HG03280 (cell line): ENCODE measurements around the gene PHLDA1.

Experiments used
- ATAC-seq: cut with Tn5 transposase; IDR thresholded peaks from one replicate; pipeline ENCODE4 v1.9.1; 2021; ENCODE audit warnings: mild to moderate bottlenecking, moderate library complexity; ENCODE audit not compliant: unreplicated experiment

PHLDA1 gene

DNA sequence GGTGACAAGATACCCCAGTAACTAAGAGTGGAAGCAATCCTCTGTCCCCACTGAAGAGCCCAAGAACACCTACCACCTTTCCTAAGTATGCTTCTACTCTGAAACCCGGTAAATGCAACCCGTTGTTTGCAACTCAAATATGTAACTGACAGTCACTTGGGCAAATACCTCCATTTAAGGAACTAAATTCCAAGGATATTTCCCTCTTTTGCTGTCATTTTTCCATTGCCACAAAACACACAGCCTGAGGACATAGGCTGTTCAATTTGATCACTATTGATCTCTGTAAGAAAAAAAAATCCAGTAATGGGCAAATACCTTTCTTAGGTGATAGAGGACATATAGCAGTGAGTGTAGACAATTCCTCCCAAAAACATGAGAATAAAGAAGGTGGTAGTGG, 6.6 kb upstream of the PHLDA1 start:
- ATAC-seq, result no peak

DNA sequence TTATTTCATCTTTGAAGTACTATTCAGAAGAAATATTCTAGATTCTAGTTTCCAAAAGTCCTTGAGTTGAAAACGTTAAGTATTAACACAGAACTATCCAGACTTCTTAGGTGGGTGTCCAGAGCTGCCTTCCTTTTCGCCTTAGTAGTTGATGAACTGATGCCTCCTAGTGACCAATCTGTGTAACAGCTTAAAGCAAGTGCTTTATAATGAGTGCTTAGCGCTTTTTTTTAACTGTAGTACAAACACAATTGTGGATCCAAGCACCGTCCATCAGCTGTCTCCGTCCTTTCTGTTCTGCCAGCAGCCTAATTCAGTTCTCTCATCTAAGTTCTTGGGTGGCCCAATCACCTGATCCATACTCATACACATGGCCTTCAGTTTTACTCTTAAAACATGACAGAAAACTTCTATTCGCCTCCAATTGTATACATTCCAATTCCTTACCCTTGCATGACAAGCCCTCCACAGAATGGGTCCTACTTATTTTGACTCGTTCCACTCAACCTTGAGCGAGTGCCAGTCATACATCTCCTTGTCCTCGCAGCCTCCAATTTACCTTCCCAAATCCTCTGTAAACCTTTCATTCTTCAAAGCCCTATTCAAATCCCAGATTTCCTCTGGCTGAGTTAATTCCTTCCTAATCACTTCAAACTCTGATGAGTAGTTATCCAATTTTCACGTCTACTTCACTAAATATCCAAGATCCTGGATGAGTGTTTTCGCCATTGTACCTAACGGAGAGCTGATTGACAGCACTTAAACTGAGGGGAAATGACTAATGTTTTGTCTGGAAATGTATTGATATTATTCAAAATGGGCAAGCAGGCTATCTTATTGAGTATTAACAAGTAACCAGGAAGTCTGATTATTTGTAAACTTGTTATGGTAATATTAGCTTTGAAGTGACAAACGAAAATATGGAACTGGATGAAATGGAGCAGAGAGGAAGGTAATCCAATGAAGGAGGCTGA, 5.8 kb upstream of the PHLDA1 start:
- peak; percentile 80 for ATAC-seq

DNA sequence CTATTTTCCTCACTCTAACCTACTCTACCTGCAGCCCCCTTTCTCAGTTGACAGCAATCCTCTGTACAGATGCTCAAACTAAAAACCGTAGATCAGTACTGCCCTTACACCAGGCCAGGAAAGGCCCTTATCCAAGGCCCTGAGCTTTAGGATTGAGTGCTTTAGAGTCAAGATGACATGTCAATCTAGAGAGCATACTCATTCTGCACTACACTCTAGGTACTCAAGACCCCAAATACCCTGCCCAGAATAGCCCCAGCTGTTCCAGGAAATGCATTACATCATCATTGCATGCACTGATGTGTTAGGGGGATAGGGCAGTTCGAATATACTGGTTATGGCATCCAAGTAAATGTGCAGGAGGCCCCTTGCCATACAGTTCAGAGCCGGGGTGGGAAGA, 3.5 kb upstream of the PHLDA1 start:
- no peak for ATAC-seq

DNA sequence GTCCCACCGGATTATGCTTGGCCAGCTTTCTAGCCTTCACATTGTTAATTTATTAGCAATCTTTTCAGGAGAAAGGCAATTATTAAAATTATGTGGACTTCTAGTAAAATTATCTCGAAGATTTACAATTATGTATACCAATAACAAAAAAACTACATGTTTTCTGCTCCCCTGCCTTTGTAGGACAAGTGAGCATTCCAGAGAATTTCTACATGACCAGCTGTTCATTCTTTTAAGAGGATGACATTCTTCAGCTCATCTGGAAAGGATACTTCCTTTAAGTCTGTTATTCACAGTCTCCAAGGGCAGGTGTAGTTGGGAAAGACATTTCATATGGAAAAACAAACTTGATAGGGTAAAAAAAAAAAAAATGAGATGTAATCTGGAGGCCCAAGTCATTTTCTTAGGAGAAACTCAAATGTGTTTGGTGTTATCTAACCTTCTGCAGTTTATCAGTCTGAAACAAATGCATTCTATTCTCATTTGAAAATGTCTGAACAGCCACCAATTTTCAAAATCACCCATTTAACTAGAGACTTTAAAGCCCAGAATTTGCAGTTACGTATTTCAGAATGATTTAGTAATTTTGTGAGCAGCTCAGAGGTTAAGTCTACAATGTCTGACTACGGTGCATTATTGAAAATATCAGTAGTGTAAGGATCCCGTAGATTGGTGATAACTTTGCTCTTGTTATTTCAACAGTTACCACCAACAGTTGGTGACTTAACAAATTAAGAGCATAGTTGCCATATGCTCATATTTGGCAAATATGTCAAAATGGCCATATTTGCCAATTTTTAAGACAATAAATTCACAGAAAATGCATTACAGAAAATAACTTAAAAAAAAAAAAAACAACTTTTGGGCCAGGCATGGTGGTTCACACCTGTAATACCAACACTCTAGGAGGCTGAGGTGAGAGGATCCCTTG, 1.8 kb upstream of the PHLDA1 start:
- no peak for ATAC-seq

DNA sequence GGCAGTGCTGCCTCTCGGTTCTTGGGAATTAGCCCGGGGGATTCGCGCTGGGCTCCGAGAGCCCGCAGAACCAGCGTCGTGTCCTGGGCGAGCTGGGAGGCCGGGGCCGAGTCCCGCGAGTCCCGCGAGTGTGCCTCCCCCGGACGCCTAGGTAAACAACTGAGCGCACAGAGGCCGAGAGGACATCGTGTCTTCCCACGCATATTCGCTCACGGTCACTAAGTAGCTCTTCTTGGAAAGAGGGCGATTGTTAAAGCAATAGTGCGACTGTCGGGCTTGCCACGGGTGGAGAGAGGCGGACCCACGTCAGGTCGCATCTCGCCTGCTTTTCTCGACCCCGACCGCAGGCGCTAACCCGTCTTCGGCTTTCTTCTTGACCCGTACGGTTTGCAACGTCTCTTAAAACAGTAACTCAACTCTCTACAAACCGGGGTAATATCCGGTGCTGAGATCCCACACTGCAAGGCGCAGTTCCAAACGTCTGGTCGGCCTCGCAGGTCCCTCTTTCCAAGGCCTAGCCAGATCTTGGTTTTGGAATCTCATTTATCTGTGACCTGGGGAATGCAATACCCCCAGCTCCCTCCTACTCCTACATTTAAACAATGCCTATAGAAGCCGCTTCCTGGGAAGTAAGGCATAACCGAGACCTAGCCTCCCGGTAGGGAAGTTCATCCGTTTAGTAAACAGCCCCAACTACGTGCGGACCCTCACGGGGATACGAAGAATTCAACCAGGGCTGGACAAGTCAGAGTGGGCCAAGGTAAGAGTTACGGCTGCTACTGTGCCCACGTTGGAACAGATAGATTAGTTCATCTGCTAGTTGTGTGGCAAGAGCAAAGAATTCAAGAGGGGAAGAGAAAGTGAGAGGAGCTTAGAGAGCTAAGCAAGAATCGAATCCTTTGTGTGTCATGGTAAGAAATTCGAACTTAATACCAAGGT, 736 bp upstream of the PHLDA1 start:
- ATAC-seq, result peak; percentile 33

DNA sequence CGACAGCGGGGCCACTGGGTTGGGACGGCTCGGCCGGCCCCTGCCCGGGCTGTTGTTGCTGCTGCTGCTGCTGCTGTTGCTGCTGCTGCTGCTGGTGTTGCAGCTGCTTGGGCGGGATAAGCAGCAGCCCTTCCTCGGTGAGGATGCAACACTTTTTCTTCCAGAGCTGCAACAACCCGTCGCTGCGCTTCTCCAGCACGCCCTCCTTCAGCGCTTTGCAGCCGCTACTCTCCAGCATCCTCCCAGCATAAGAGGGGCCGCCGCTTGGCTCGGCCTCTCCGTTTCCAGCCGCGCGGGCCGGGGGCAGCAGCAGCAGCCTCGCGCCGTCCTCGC, 529 bp downstream of the PHLDA1 start:
- no peak for ATAC-seq

DNA sequence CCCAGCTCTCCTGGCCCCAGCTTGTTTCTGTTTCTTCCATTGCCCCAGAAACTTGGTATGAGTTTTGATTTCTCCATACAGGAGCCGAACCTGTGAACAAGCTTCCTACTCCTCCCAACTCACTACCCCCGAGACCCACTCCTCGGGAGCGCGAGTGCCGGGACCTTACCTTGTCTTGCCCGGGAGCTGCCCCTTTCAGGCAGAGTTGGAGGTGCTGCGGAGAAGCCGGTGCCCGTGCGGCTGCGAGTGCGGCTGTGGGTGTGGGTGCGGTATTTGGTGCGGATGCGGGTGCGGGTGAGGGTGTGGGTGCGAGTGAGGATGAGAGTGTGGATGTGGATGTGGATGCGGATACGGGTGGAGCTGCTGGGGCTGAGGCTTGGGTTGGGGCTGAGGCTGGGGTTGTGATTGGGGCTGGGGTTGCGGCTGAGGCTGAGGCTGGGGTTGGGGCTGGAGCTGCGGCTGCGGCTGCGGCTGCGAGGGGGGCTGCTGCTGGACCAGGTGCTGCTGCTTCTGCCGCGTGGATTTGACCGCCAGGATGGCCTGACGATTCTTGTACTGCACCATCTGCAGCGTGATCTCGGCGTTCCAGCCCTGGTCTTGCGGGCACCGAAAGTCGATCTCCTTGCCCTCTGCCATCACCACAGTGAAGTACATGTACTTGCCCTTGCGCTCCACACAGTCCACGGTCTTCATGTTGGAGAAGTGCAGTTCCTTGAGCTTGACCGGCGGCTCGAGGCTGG, 1.1 kb downstream of the PHLDA1 start:
- no peak for ATAC-seq

DNA sequence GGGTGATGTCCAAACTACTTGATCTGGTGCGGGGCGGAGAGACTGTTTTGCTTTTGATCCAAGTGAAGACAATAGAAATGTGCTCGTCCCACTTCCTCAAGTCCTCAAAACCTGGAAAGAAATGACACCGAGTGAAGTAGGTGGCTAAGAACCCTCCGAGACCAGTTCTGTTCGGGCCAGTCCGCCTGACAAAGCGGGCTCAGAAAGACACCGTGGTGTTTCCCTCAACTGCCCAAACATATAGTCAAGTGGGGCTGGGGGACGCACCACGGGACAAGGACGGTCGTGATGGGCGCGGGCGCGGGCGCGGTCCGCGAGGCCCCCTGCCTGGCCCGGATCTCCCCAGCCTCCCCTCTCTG, 1.6 kb downstream of the PHLDA1 start:
- no peak for ATAC-seq

DNA sequence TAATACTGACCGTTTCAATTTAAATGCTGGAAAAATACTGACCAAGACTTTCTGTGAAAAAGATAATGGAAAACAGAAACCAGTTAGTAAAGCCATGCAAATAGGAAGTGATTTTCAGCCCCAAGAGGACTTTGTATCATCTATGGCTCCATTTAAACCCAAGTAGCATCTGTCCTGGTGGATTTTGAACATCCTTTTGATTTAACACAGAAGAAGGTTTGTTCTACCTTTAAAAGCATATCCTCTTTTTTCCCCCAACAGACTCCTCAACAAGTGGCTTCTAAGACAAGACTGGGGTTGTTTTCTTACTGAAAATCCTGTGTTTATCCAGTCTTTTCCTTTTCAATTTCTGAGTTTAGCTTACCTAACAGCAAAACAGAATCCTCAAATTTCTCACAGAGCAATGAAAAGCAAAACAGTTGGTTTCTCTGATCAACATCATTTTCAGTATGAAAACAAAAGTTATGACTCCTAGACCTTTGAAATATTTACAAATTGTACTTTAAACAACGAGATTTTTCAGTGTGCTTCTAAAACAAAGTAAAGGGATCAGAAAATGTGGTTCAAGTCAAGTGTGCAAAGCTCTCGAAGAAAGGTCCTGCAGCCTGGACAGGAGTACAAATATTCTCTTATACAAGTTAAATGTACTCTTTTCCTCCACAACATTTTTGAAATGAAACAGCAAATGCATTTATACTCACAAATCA, 2.9 kb downstream of the PHLDA1 start:
- no peak for ATAC-seq

DNA sequence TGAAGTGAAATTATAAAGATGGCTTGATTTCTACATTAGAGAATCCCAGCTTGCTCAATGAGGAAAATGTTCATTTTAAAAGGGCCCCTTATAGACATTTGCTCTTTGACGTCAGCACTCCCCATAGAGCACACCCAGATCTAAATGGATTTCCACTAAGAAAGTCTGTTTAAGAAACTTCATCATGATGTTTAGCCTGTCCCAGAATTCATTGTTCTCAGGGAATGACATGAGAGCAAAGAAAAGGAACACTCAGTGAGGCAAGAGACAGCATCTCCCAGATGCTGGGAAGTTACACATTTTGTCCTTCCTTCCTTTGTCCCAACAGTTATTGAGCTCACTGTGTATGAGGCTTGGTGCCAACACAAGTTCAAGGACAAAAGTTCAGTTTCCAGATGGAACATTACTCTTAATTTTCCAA, 4.9 kb downstream of the PHLDA1 start:
- no peak for ATAC-seq

DNA sequence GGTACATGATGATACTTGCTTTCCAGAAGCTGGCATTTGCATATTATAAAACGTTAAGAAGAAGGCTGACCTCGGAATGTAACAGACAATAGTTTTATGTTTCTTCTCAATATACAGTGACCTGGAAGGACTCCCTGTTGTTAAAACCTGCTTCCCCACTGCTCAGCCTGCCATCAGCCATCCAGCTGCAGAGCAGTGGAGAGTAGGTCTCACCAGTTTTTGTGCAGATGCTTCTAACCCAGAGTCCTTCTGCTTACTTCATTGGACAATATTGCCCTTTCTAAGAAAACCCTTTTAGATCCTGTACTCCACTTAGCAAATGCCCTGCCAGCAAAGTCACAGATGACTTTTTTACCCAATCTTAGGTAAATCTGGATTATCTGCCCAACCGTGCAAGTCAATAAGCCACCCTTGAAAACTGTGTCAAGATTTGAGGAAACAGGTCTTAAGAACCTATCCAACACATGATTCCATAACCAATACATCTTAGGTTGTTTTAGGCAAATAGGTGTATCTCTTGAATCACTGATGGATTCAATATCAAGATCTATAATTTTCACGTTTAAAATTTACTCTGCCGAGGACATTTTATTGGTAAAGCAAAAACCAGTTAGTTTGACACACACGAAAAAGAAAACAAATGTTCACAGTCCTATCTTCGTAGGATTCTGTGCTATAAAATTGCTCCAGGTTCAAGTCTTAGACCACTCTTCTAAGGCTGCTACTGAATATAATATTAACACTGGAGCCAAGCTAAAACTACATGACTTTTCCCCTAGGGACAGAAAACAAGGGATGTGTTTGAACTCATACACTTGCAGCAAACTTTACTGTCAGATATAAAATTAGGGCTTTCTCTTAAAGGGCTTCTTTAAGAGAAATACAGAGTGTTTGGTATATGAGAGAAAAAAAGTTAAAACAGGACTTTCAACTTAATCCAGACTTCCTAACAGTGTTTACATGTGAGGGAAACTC, 5.7 kb downstream of the PHLDA1 start:
- ATAC-seq, result no peak

DNA sequence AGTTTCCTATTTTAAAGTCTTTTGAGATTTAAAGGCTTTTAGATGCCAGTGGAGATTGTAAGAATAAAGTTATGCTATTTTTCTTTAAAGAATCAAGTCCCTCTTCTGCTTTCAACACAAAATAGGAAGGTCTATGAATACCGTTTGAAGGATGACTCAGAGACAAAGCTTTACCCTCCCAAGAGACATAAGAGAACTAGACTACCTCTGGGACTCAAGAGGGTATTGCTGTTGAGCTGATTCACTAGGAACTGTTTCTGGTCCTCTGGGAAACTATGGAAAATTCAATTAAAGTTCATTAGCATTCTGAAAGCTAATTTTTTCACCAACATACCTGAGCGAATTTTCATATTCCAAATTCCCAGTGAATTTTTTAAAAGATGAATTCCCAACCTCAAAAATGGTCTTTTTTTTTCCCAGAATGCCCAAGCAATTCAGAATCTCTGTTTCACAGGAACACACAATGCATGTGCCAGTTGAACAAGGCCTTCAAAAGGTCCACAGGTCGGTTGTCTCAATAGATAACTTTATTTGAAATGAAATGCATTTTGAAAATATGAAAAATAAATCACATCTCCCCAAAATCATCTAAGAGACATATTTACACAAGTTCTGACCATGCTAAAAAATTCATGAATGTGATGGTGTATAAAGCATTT, 6.5 kb downstream of the PHLDA1 start:
- no peak for ATAC-seq

DNA sequence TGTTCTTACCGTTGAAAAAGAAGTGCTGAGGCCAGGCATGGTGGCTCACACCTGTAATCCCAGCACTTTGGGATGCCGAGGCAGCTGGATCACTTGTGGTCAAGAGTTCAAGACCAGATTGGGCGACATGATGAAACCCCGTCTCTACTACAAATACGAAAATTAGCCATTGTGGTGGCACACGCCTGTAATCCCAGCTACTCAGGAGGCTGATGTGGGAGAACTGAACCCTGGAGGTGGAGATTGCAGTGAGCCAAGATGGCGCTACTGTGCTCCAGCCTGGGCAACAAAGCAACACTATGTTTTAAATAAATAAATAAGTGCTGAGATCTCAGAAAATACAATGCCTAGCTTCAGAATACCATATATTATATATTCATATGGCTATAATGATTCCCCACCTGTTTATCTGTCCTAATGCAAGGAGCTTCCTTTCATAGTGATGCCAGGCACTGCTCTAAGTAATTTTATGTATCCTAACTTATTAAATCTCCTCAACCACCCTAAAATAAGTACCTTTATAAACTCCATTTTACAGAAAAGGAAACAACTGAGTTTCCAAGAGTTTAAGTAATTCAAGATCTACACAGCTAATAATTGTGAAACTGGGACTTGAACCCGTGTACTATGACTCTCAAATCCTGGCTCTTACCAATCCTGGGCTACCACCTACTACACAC, 7.3 kb downstream of the PHLDA1 start:
- ATAC-seq, result no peak

DNA sequence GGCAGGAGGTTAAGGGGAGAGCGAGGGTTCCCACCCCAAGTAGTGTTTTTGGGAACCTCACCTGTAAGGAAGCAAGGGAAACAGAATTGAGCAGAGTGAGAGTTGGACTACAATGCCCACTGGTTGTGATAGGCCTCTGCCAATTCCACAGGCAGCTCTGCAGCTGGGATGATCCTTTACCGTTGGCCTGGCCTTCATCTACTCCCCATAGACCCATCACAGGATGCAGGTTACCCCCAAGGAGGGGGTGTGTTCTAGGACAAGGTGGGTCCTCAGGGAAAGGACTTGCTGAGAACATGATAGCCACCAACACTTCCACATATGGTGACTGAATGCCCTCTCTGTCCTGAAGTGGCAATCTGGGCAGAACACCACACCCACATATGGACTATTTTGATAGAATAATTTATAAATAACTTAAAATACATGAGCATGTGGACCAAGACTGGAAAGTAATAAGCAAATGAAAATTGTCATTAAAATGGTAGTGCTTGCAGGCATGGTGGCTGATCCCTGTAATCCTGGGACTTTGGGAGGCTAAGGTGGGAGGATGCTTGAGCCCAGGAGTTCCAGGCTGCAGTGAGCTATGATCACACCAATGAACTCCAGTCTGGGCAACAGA, 8.4 kb downstream of the PHLDA1 start:
- ATAC-seq, result no peak

DNA sequence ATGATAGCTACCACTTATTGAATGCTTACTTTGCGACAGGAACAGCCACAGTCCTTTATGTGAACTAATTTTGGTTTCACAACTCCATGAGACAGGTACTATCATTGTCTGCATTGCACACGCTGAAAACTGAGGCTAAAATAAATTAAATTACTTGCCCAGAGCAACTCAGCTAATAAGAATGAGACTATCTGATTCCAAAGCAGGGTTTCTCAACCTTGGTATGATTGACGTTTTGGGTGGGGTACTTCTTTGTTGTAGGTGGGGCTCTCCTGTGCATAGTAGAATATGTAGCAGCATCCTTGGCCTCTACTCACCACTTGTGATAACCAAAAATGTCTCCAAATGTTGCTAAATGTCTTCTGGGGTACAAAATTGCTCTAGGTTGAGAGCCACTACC, 9.1 kb downstream of the PHLDA1 start:
- no peak for ATAC-seq

DNA sequence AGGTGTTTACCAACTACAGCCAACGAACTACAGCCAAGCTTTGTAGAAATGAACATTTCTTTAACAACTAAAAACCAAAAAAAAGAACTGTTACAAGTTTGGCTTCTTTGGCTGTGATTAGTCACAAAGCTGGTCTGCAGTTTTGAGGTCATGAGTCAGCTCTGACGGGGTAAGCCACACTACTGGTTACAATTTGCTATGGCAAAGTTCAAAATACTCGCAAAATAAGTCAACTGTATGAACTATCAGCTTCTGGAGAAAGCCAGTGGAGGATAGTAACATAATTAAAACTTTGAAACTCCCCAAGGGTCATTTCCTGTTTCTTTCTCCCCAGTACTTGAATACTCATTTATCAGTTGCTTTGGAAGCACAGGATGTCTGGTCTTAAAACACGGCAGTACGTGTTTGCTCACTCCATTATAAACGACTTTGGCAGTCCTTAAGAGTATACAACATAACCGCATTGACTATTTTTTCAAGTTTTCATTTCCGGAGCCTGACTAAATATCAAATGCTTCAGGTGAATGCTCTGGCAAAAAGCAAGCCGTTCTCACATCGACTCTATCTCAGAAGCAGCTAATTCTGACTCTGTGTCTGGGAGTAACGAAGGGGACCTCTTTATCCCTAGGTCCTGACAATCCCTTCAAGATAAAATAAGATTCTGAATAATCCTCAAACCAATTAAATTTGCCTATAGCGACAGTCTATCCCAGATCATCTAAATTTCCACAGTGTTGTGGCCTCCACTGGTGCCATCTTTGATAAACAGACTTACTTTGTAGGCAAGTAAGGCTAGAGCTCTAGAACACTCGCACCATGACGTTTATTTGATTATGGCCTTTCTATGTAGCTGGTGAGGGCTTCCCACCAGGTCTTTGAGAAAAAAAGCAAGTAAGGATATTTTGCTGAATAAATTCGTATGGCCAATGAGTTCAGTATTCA, 10.6 kb downstream of the PHLDA1 start:
- ATAC-seq, result peak; percentile 75
